H1 (cell line): ENCODE results near the gene SPACDR. TPM values are rescaled to one million over a fixed set of nuclear protein-coding genes. Genes with fewer than 3 reads are reported as not detected.

Experiments
- ASH2L ChIP-seq: fragments of 200-600, 300-600 bp; sonication (generic); IDR thresholded peaks from one replicate; pipeline ENCODE4 v1.7.1; 2017; ENCODE audit warnings: low read length
- CBX5 ChIP-seq: fragments of 300-800, 300-1000 bp; sonication (generic); IDR thresholded peaks from 2 replicates; pipeline ENCODE4 v1.7.1; 2016; ENCODE audit warnings: antibody characterized with exemption, low read length, low read depth
- CEBPB ChIP-seq: IDR thresholded peaks from 2 replicates; pipeline ENCODE4 v1.6.1; 2012; ENCODE audit warnings: low read depth, low read length
- CHD1 ChIP-seq: IDR thresholded peaks from 2 replicates; pipeline ENCODE4 v1.6.1; 2012; ENCODE audit warnings: low read depth, low read length, improper control_type of control experiment
- CREB1 ChIP-seq: IDR thresholded peaks from 2 replicates; pipeline ENCODE4 v1.6.1; 2012; ENCODE audit warnings: inconsistent platforms
- CTBP2 ChIP-seq: IDR thresholded peaks from 2 replicates; pipeline ENCODE4 v1.7.0; 2011; ENCODE audit warnings: borderline replicate concordance, mild to moderate bottlenecking, moderate library complexity, mixed read lengths, low read length; ENCODE audit not compliant: insufficient read depth, insufficient read length
- EGR1 ChIP-seq: IDR thresholded peaks from 2 replicates; pipeline ENCODE4 v1.6.1; 2011; ENCODE audit warnings: low read depth, low read length, borderline replicate concordance
- EP300 ChIP-seq, 2 experiments: IDR thresholded peaks; 1 replicate in 1 of 2; 2 replicates in 1 of 2; pipeline ENCODE4 v1.6.1; 2011 to 2012; ENCODE audit warnings: low read depth in 2 of 2, low read length in 2 of 2, mild to moderate bottlenecking in 2 of 2, borderline replicate concordance in 1 of 2, inconsistent platforms in 1 of 2, moderate library complexity in 1 of 2
- JUN ChIP-seq: IDR thresholded peaks from 2 replicates; pipeline ENCODE4 v1.6.1; 2011; ENCODE audit warnings: low read depth, mild to moderate bottlenecking, improper control_type of control experiment, low read length
- JUND ChIP-seq: IDR thresholded peaks from 2 replicates; pipeline ENCODE4 v1.6.1; 2011; ENCODE audit warnings: mild to moderate bottlenecking, improper control_type of control experiment, low read length
- NRF1 ChIP-seq: IDR thresholded peaks from 2 replicates; pipeline ENCODE4 v1.6.1; 2011; ENCODE audit warnings: mild to moderate bottlenecking, low read depth, low read length, improper control_type of control experiment
- PHF8 ChIP-seq: fragments of 200-600 bp; sonication (generic); conservative IDR thresholded peaks from 2 replicates; pipeline ENCODE4 v1.7.1; 2012; ENCODE audit warnings: low read depth, mild to moderate bottlenecking, inconsistent platforms, low read length, moderate library complexity
- POU5F1 ChIP-seq: IDR thresholded peaks from 2 replicates; pipeline ENCODE4 v1.6.1; 2011; ENCODE audit warnings: low read depth, mild to moderate bottlenecking, low read length, moderate library complexity
- SAP30 ChIP-seq: fragments of 300-600 bp; sonication (generic); IDR thresholded peaks from 2 replicates; pipeline ENCODE4 v1.7.1; 2012; ENCODE audit warnings: low read length, moderate library complexity, mild to moderate bottlenecking, inconsistent platforms; ENCODE audit not compliant: insufficient read depth, insufficient replicate concordance
- SIRT6 ChIP-seq: IDR thresholded peaks from one replicate; pipeline ENCODE4 v1.7.1; 2012; ENCODE audit warnings: low read length, inconsistent platforms
- SP1 ChIP-seq: IDR thresholded peaks from 2 replicates; pipeline ENCODE4 v1.6.1; 2011; ENCODE audit warnings: low read depth, low read length
- SP4 ChIP-seq: IDR thresholded peaks from 2 replicates; pipeline ENCODE4 v1.6.1; 2012; ENCODE audit warnings: low read length, inconsistent platforms
- TBP ChIP-seq: IDR thresholded peaks from 2 replicates; pipeline ENCODE4 v1.6.1; 2011; ENCODE audit warnings: low read depth, low read length, improper control_type of control experiment
- TCF12 ChIP-seq: IDR thresholded peaks from 2 replicates; pipeline ENCODE4 v1.6.1; 2011; ENCODE audit warnings: low read depth, mild to moderate bottlenecking, low read length
- TEAD4 ChIP-seq: IDR thresholded peaks from 2 replicates; pipeline ENCODE4 v1.6.1; 2012; ENCODE audit warnings: low read depth, low read length, inconsistent platforms, mixed read lengths
- YY1 ChIP-seq: IDR thresholded peaks from 2 replicates; pipeline ENCODE4 v1.6.1; 2011; ENCODE audit warnings: low read depth, mild to moderate bottlenecking, low read length
- polyA plus RNA-seq, 7 experiments: library from polyadenylated mRNA; depleted of rRNA in 3 of 7; stranded (reverse) in 5 of 7; unstranded in 2 of 7; fragments of >200 nt in 5 of 7; fragments of 200-250 nt in 2 of 7; gene quantifications; 1 replicate in 5 of 7; 2 replicates in 1 of 7; 4 replicates in 1 of 7; pipeline versions ENCODE4 v1.2.1 to v1.2.3, GENCODE V29; 2011 to 2013; ENCODE audit warnings: missing spikeins in 2 of 7, mixed read lengths in 2 of 7
- total RNA-seq: library from RNA; stranded (reverse); fragmentation: NEBNext Ultra II Directional; extraction: Animal tissue kit (Norgen Biotek cat#: 25700); gene quantifications from 2 replicates; pipeline ENCODE4 v1.2.1, GENCODE V29; 2021
- TF ChIP-seq, protein P1 (sequence below): IDR thresholded peaks from 2 replicates; pipeline ENCODE4 v1.6.1; 2011; ENCODE audit warnings: low read length, improper control_type of control experiment

SPACDR gene
- total and polyA plus RNA-seq, 2 of the 8 experiments (the other 6 are each of a cell fraction or from before 2014, with no cell fraction given) = 0.26 TPM; not detected in 1

DNA sequence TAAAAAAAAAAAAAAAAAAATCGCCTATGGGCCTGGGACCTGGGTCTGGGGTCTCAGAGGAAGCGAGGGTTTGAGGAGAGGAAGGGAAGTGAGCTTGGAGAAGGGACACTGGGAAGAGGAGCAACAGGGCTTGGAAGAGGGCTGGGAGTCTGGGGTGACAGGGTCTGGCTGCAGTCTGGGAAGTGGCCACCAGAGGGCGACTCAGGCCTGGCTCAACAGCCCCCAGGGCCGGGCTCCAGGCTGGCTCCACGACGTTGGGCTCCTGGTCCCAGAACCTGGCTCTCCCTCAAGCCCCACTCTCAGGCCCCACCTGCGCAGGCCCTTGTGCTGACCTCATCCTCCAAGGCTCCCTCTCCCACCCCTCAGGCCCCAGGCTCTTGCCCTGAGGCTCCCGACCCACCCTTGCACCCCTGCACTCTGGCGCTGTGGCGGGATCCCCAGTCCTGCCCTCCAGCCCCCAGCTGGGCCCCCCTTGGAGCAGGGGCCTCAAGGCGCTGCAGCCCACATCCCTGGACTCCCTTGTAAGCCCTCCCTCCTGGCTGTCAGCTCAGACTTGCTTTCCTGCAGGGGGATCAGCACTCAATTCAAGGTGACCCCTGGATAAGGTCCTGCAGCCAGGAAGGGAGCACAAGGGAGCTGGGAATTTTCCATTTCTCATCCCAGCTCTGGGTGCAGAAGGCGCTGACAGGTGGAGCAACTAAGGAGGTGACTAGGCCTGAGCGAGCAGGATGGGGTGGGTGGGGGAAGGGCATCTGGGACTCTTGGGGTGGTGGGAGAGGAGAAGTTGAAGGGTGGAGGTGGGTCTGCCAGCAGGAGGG, 5.4 kb upstream of the SPACDR start (continued):
- TF ChIP-seq PHF8 = no peak
- TF ChIP-seq SP1 = no peak
- no peak for TF ChIP-seq SIRT6
- no peak for TF ChIP-seq POU5F1
- TF ChIP-seq CREB1 = no peak
- no peak for TF ChIP-seq CBX5
- TF ChIP-seq TEAD4 = no peak
- TF ChIP-seq SP4 = no peak
- no peak for TF ChIP-seq ASH2L
- no peak for TF ChIP-seq EGR1
- no peak for TF ChIP-seq CTBP2
- TF ChIP-seq SAP30 = no peak
- no peak for TF ChIP-seq NRF1
- no peak for TF ChIP-seq JUN
- peak; percentile 12; the same call in 1 of the 2 replicates for TF ChIP-seq JUND
- TF ChIP-seq CHD1 = no peak
- no peak; the same call in 1 of the 2 replicates for TF ChIP-seq TBP
- TF ChIP-seq, protein P1, sequence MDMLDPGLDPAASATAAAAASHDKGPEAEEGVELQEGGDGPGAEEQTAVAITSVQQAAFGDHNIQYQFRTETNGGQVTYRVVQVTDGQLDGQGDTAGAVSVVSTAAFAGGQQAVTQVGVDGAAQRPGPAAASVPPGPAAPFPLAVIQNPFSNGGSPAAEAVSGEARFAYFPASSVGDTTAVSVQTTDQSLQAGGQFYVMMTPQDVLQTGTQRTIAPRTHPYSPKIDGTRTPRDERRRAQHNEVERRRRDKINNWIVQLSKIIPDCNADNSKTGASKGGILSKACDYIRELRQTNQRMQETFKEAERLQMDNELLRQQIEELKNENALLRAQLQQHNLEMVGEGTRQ = 0 out of 2 replicates have a peak, but pooled peaks have one; percentile 20
- no peak for TF ChIP-seq CEBPB
- no peak for TF ChIP-seq TCF12
- TF ChIP-seq YY1 = no peak
- TF ChIP-seq EP300 (IDR thresholded peaks at IDR 0.05; ENCODE audit: borderline replicate concordance in 1 of 2, low read depth in 2 of 2, low read length in 2 of 2) = no peak
